ENCODE results near the gene SCN1A.
"Not testable (repeated sequence)": the region's sequence is repeated elsewhere in the genome, so short reads cannot be mapped to it uniquely, and the experiment has no call there.

SCN1A gene

GRCh38 chr2:166144071-166144470 lies 16.3 kb upstream of the SCN1A start:
- no peak for DNase-seq (ENCODE audit: low spot score)
- ATAC-seq (ENCODE audit: low read depth): no peak
- no peak for TF ChIP-seq CTCF (IDR thresholded peaks at IDR 0.05; ENCODE audit: poor library complexity, severe bottlenecking)

DNA sequence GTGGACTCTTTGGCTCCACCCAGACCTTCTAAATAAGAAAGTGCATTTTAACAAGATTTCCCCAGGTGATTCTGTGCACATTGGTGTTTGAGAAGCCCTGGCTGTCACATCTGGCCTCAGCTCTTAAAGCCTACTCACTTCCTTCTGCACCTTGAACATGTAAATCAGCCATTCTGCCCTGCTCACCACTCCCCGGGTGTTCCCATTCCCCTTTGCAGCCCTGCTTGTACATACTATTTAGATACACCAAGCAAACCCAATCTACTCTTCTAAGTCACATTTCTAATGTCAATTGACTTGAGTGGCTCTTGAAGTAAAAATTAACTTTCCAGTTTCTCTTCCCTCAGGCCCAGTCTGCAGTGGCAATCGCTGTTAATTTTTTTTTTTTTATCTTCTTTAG lies 13.1 kb upstream of the SCN1A start:
- Histone ChIP-seq H3K9me3 (ENCODE audit: severe bottlenecking) (no peaks in the 10 kb centered on the region), H3K4me1 (ENCODE audit: insufficient read depth, poor library complexity, severe bottlenecking) (no peaks in the 10 kb centered on the region), H3K4me3 (ENCODE audit: severe bottlenecking) (no peak overlapping the region), H3K27ac (ENCODE audit: poor library complexity, severe bottlenecking) (no peak overlapping the region), H3K36me3 (ENCODE audit: low read depth) (no peaks in the 10 kb centered on the region), H3K27me3 (ENCODE audit: insufficient read depth, poor library complexity, severe bottlenecking) (no peaks in the 10 kb centered on the region)
- TF ChIP-seq CTCF (IDR thresholded peaks at IDR 0.05; ENCODE audit: poor library complexity, severe bottlenecking): no peak
- DNase-seq (ENCODE audit: low spot score): no peak
- ATAC-seq (ENCODE audit: low read depth): no peak

More at GRCh38 chr2:166144071-166144470, 16.3 kb upstream of the SCN1A start:
- H3K27ac ChIP-seq (ENCODE audit: poor library complexity, severe bottlenecking): no peak overlapping the region
- no peaks in the 10 kb centered on the region for H3K9me3 ChIP-seq (ENCODE audit: severe bottlenecking)
- no peaks in the 10 kb centered on the region for H3K27me3 ChIP-seq (ENCODE audit: insufficient read depth, poor library complexity, severe bottlenecking)
- no peak overlapping the region for H3K4me3 ChIP-seq (ENCODE audit: severe bottlenecking)
- no peaks in the 10 kb centered on the region for H3K36me3 ChIP-seq (ENCODE audit: low read depth)
- H3K4me1 ChIP-seq (ENCODE audit: insufficient read depth, poor library complexity, severe bottlenecking): no peaks in the 10 kb centered on the region

- Histone ChIP-seq H3K27me3 (ENCODE audit: insufficient read depth, poor library complexity, severe bottlenecking) (no peaks in the 10 kb centered on the region), H3K27ac (ENCODE audit: poor library complexity, severe bottlenecking) (no peak overlapping the region), H3K9me3 (ENCODE audit: severe bottlenecking) (no peaks in the 10 kb centered on the region), H3K4me1 (ENCODE audit: insufficient read depth, poor library complexity, severe bottlenecking) (no peaks in the 10 kb centered on the region), H3K4me3 (ENCODE audit: severe bottlenecking) (no peak overlapping the region), H3K36me3 (ENCODE audit: low read depth) (no peaks in the 10 kb centered on the region)
- TF ChIP-seq CTCF (IDR thresholded peaks at IDR 0.05; ENCODE audit: poor library complexity, severe bottlenecking): no peak
- ATAC-seq (ENCODE audit: low read depth) (no peak), DNase-seq (ENCODE audit: low spot score) (no peak)
Measured at GRCh38 chr2:166140475-166140874, 12.7 kb upstream of the SCN1A start.

GRCh38 chr2:166139479-166139878 lies 11.7 kb upstream of the SCN1A start:
- H3K27me3 ChIP-seq (ENCODE audit: insufficient read depth, poor library complexity, severe bottlenecking); H3K9me3 ChIP-seq (ENCODE audit: severe bottlenecking); H3K4me3 ChIP-seq (ENCODE audit: severe bottlenecking); ATAC-seq (ENCODE audit: low read depth); DNase-seq (ENCODE audit: low spot score); H3K4me1 ChIP-seq (ENCODE audit: insufficient read depth, poor library complexity, severe bottlenecking); H3K36me3 ChIP-seq (ENCODE audit: low read depth); H3K27ac ChIP-seq (ENCODE audit: poor library complexity, severe bottlenecking): not testable (repeated sequence)

GRCh38 chr2:166138667-166139066 lies 10.8 kb upstream of the SCN1A start:
- H3K4me3 ChIP-seq (ENCODE audit: severe bottlenecking): no peak overlapping the region
- no peaks in the 10 kb centered on the region for H3K27me3 ChIP-seq (ENCODE audit: insufficient read depth, poor library complexity, severe bottlenecking)
- no peak for DNase-seq (ENCODE audit: low spot score)
- ATAC-seq (ENCODE audit: low read depth): no peak
- no peaks in the 10 kb centered on the region for H3K9me3 ChIP-seq (ENCODE audit: severe bottlenecking)
- no peak for TF ChIP-seq CTCF (IDR thresholded peaks at IDR 0.05; ENCODE audit: poor library complexity, severe bottlenecking)
- H3K4me1 ChIP-seq (ENCODE audit: insufficient read depth, poor library complexity, severe bottlenecking): no peaks in the 10 kb centered on the region
- no peaks in the 10 kb centered on the region for H3K36me3 ChIP-seq (ENCODE audit: low read depth)
- H3K27ac ChIP-seq (ENCODE audit: poor library complexity, severe bottlenecking): no peak overlapping the region

Data from RWPE2 (cell line).